ENCODE results near the gene RIMBP2. TPM values are rescaled to one million over a fixed set of nuclear protein-coding genes. Genes with fewer than 3 reads are reported as not detected.

RIMBP2 gene
- total and polyA plus RNA-seq, 2 donors (not counting 1 experiment from before 2014, with no cell fraction given) = 0.17 TPM; not detected in 1

GRCh38 chr12:130669205-130669557 lies 46.9 kb downstream of the RIMBP2 start:
- Histone ChIP-seq H3K27ac (ENCODE audit: insufficient read depth, low read length) (no peak overlapping the region), H3K9me3 (ENCODE audit: control insufficient read depth, insufficient read depth, low read depth, low read length) (no peaks in the 10 kb centered on the region), H3K4me3 (replicated peaks in 1 of 4; ENCODE audit: control extremely low read depth in 1 of 4, insufficient read depth in 1 of 4, low read depth in 3 of 4, low read length in 4 of 4) (no peak overlapping the region), H3K27me3 (ENCODE audit: control insufficient read depth, insufficient read depth, low read length) (no peaks in the 10 kb centered on the region), H3K4me1 (ENCODE audit: control insufficient read depth, extremely low read depth, insufficient read depth, low read length) (no peaks in the 10 kb centered on the region), H3K4me2 (ENCODE audit: extremely low read depth, insufficient read depth, low read length) (no peak overlapping the region), H3K79me2 (ENCODE audit: control insufficient read depth, insufficient read depth, low read length) (no peaks in the 10 kb centered on the region), H4K20me1 (ENCODE audit: control insufficient read depth, extremely low read depth, insufficient read depth, low read length) (no peaks in the 10 kb centered on the region), H2AFZ (ENCODE audit: low read length) (no peak overlapping the region), H3K36me3 (ENCODE audit: control insufficient read depth, insufficient read depth, low read length) (no peaks in the 10 kb centered on the region), H3K9ac (ENCODE audit: insufficient read depth, low read length) (no peak overlapping the region)
- TF ChIP-seq CTCF (conservative IDR thresholded peaks at IDR 0.05 in 1 of 2, IDR thresholded peaks at IDR 0.05 in 1 of 2; ENCODE audit: low read depth in 1 of 2, low read length in 2 of 2) (no peak), EZH2 (IDR thresholded peaks at IDR 0.05; ENCODE audit: low read length, missing control alignments) (no peak)
- no peak for DNase-seq (ENCODE audit: low read depth in 2 of 2)

GRCh38 chr12:130668286-130669204 lies 47.6 kb downstream of the RIMBP2 start:
- no peaks in the 10 kb centered on the region for H3K79me2 ChIP-seq (ENCODE audit: control insufficient read depth, insufficient read depth, low read length)
- no peaks in the 10 kb centered on the region for H3K27me3 ChIP-seq (ENCODE audit: control insufficient read depth, insufficient read depth, low read length)
- H3K4me2 ChIP-seq (ENCODE audit: extremely low read depth, insufficient read depth, low read length) = no peak overlapping the region
- TF ChIP-seq EZH2 (IDR thresholded peaks at IDR 0.05; ENCODE audit: low read length, missing control alignments) (no peak), CTCF (conservative IDR thresholded peaks at IDR 0.05 in 1 of 2, IDR thresholded peaks at IDR 0.05 in 1 of 2; ENCODE audit: low read depth in 1 of 2, low read length in 2 of 2) (no peak)
- no peak overlapping the region for H3K4me3 ChIP-seq (replicated peaks in 1 of 4; ENCODE audit: control extremely low read depth in 1 of 4, insufficient read depth in 1 of 4, low read depth in 3 of 4, low read length in 4 of 4)
- H3K27ac ChIP-seq (ENCODE audit: insufficient read depth, low read length) = no peak overlapping the region
- H3K36me3 ChIP-seq (ENCODE audit: control insufficient read depth, insufficient read depth, low read length) = no peaks in the 10 kb centered on the region
- no peaks in the 10 kb centered on the region for H4K20me1 ChIP-seq (ENCODE audit: control insufficient read depth, extremely low read depth, insufficient read depth, low read length)
- H2AFZ ChIP-seq (ENCODE audit: low read length) = no peak overlapping the region
- H3K9me3 ChIP-seq (ENCODE audit: control insufficient read depth, insufficient read depth, low read depth, low read length) = no peaks in the 10 kb centered on the region
- no peak for DNase-seq (ENCODE audit: low read depth in 2 of 2)
- H3K9ac ChIP-seq (ENCODE audit: insufficient read depth, low read length) = no peak overlapping the region
- no peaks in the 10 kb centered on the region for H3K4me1 ChIP-seq (ENCODE audit: control insufficient read depth, extremely low read depth, insufficient read depth, low read length)

GRCh38 chr12:130667421-130667960 lies 48.6 kb downstream of the RIMBP2 start:
- Histone ChIP-seq H3K9ac (ENCODE audit: insufficient read depth, low read length) (no peak overlapping the region), H3K27ac (ENCODE audit: insufficient read depth, low read length) (no peak overlapping the region), H3K4me1 (ENCODE audit: control insufficient read depth, extremely low read depth, insufficient read depth, low read length) (no peaks in the 10 kb centered on the region), H3K4me3 (replicated peaks in 1 of 4; ENCODE audit: control extremely low read depth in 1 of 4, insufficient read depth in 1 of 4, low read depth in 3 of 4, low read length in 4 of 4) (no peak overlapping the region), H2AFZ (ENCODE audit: low read length) (no peak overlapping the region), H3K27me3 (ENCODE audit: control insufficient read depth, insufficient read depth, low read length) (no peaks in the 10 kb centered on the region), H3K79me2 (ENCODE audit: control insufficient read depth, insufficient read depth, low read length) (no peaks in the 10 kb centered on the region), H3K9me3 (ENCODE audit: control insufficient read depth, insufficient read depth, low read depth, low read length) (no peaks in the 10 kb centered on the region), H3K36me3 (ENCODE audit: control insufficient read depth, insufficient read depth, low read length) (no peaks in the 10 kb centered on the region), H4K20me1 (ENCODE audit: control insufficient read depth, extremely low read depth, insufficient read depth, low read length) (no peaks in the 10 kb centered on the region), H3K4me2 (ENCODE audit: extremely low read depth, insufficient read depth, low read length) (no peak overlapping the region)
- TF ChIP-seq CTCF (conservative IDR thresholded peaks at IDR 0.05 in 1 of 2, IDR thresholded peaks at IDR 0.05 in 1 of 2; ENCODE audit: low read depth in 1 of 2, low read length in 2 of 2) = no peak
- no peak for TF ChIP-seq EZH2 (IDR thresholded peaks at IDR 0.05; ENCODE audit: low read length, missing control alignments)
- no peak for DNase-seq (ENCODE audit: low read depth in 2 of 2)

Measured in fibroblast of lung (primary cell).